HCT116 (cell line): ENCODE data around the gene ECEL1. TPM values are rescaled to one million over a fixed set of nuclear protein-coding genes. Genes with fewer than 3 reads are reported as not detected.
"Not testable (repeated sequence)": the region's sequence is repeated elsewhere in the genome, so short reads cannot be mapped to it uniquely, and the experiment has no call there.

Source experiments
- ATAC-seq: fragments of 200-7000 bp; cut with Tn5 transposase; 2 replicates; pipeline ENCODE4 v1.9.1; 2020; ENCODE audit warnings: mild to moderate bottlenecking, moderate library complexity
- BruUV-seq: library from RNA; stranded (reverse); fragments of 400-500 nt; replicated peaks from 2 replicates; lab custom pipeline; 2021; lab: Mats Ljungman, UMichigan
- CTCF ChIA-PET: fragments of 300-600 bp; sonication (Branson Sonifier 250); formaldehyde crosslinking; loops from one replicate; lab custom pipeline; 2021; ENCODE audit warnings: antibody characterized with exemption; lab: Charles Lee
- POLR2A ChIA-PET: fragments of 300-600, 350-600 bp; sonication (Branson Sonifier 250); formaldehyde crosslinking; loops from one replicate; lab custom pipeline; 2021; ENCODE audit warnings: antibody characterized with exemption; lab: Charles Lee
- RAD21 ChIA-PET, 2 experiments: fragments of 300-600 bp; sonication (Branson Sonifier 250); formaldehyde crosslinking; loops; one replicate each; lab custom pipeline; 2023; ENCODE audit warnings: low total read pairs in 2 of 2; ENCODE audit not compliant: uncharacterized antibody in 2 of 2, unreplicated experiment in 2 of 2, low non-redundant PET in 1 of 2; lab: Charles Lee
- DNase-seq: peaks from one replicate; pipeline ENCODE4 v3.0.0-alpha.2; 2010; ENCODE audit warnings: low read depth, low spot score
- H2AFZ ChIP-seq: fragments of 200-600 bp; shearing (Covaris generic), sonication (generic); 2 replicates; pipeline ENCODE4 v1.6.1; 2017; ENCODE audit warnings: low read depth, mixed run types, mixed read lengths, antibody characterized with exemption, low read length; ENCODE audit not compliant: poor library complexity, severe bottlenecking
- H3K27ac ChIP-seq: 2 replicates; pipeline ENCODE4 v1.5.1; 2012; ENCODE audit warnings: low read depth, low read length
- H3K27me3 ChIP-seq: fragments of 200-600 bp; sonication (generic); 2 replicates; pipeline ENCODE4 v1.6.1; 2016; ENCODE audit warnings: mixed run types, low read length, mixed read lengths; ENCODE audit not compliant: insufficient read depth
- H3K36me3 ChIP-seq, 2 experiments: fragments of 200-500 bp in 1 of 2; fragments of 200-600 bp in 1 of 2; sonication (Bioruptor generic) in 1 of 2; sonication (generic) in 1 of 2; 2 replicates each; pipeline versions ENCODE4 v1.5.1 to v1.6.1; 2014 to 2016; ENCODE audit warnings: low read length in 2 of 2, inconsistent platforms in 1 of 2, mixed read lengths in 1 of 2, mixed run types in 1 of 2; ENCODE audit not compliant: insufficient read depth in 2 of 2, control insufficient read depth in 1 of 2
- H3K4me1 ChIP-seq, 2 experiments: fragments of 200-600 bp in 1 of 2; sonication (generic) in 1 of 2; 2 replicates each; pipeline versions ENCODE4 v1.5.1 to v1.6.1; 2012 to 2017; ENCODE audit warnings: low read length in 2 of 2, inconsistent platforms in 1 of 2, mild to moderate bottlenecking in 1 of 2, mixed read lengths in 1 of 2, mixed run types in 1 of 2, moderate library complexity in 1 of 2; ENCODE audit not compliant: insufficient read depth in 2 of 2, control insufficient read depth in 1 of 2
- H3K4me2 ChIP-seq: fragments of 200-600 bp; sonication (generic); 2 replicates; pipeline ENCODE4 v1.6.1; 2017; ENCODE audit warnings: mixed run types, low read length, mixed read lengths
- H3K4me3 ChIP-seq, 2 experiments: fragments of 200-600 bp in 1 of 2; sonication (generic) in 1 of 2; replicated peaks in 1 of 2; 2 replicates each; pipeline ENCODE4 v1.5.1; 2011 to 2016; ENCODE audit warnings: low read length in 2 of 2, control low read depth in 1 of 2, low read depth in 1 of 2, mild to moderate bottlenecking in 1 of 2, mixed read lengths in 1 of 2, mixed run types in 1 of 2
- H3K79me2 ChIP-seq: fragments of 200-600 bp; sonication (generic); 2 replicates; pipeline ENCODE4 v1.6.1; 2017; ENCODE audit warnings: mild to moderate bottlenecking, mixed run types, low read length, moderate library complexity, mixed read lengths; ENCODE audit not compliant: insufficient read depth
- H3K9ac ChIP-seq: fragments of 200-600 bp; sonication (generic); 2 replicates; pipeline ENCODE4 v1.6.1; 2016; ENCODE audit warnings: low read length, mixed read lengths
- H3K9me2 ChIP-seq: fragments of 200-600 bp; sonication (generic), shearing (Covaris generic); 2 replicates; pipeline ENCODE4 v1.6.1; 2017; ENCODE audit warnings: mixed run types, mild to moderate bottlenecking, moderate library complexity; ENCODE audit not compliant: insufficient read depth
- H3K9me3 ChIP-seq, 2 experiments: fragments of 200-500 bp in 1 of 2; fragments of 200-600 bp in 1 of 2; sonication (Bioruptor generic) in 1 of 2; sonication (generic) in 1 of 2; 2 replicates each; pipeline ENCODE4 v1.6.1; 2014 to 2017; ENCODE audit warnings: low read length in 2 of 2, mixed read lengths in 2 of 2, inconsistent platforms in 1 of 2, low read depth in 1 of 2, mild to moderate bottlenecking in 1 of 2, mixed run types in 1 of 2, moderate library complexity in 1 of 2; ENCODE audit not compliant: control insufficient read depth in 1 of 2, insufficient read depth in 1 of 2
- H4K20me1 ChIP-seq: fragments of 200-600 bp; sonication (generic), shearing (Covaris generic); 2 replicates; pipeline ENCODE4 v1.6.1; 2017; ENCODE audit warnings: mixed run types, mild to moderate bottlenecking, moderate library complexity; ENCODE audit not compliant: insufficient read depth
- CBX3 ChIP-seq: IDR thresholded peaks from 2 replicates; pipeline ENCODE4 v1.6.1; 2012; ENCODE audit warnings: low read depth
- CEBPB ChIP-seq: IDR thresholded peaks from 2 replicates; pipeline ENCODE4 v1.6.1; 2012; ENCODE audit warnings: low read depth
- EGR1 ChIP-seq: IDR thresholded peaks from 2 replicates; pipeline ENCODE4 v1.6.1; 2012; ENCODE audit warnings: low read depth
- EZH2phosphoT487 ChIP-seq: fragments of 200-600 bp; IDR thresholded peaks from 2 replicates; pipeline ENCODE4 v1.6.1; 2018; ENCODE audit warnings: antibody characterized with exemption, borderline replicate concordance
- JUND ChIP-seq: IDR thresholded peaks from 2 replicates; pipeline ENCODE4 v1.6.1; 2012
- POLR2A ChIP-seq: IDR thresholded peaks from 2 replicates; pipeline ENCODE4 v1.7.0; 2011; ENCODE audit warnings: borderline replicate concordance; ENCODE audit not compliant: insufficient read depth, insufficient read length; ENCODE audit errors: extremely low read depth
- POLR2AphosphoS5 ChIP-seq: IDR thresholded peaks from 2 replicates; pipeline ENCODE4 v1.6.1; 2011; ENCODE audit warnings: mild to moderate bottlenecking, low read depth, low read length, moderate library complexity
- TCF7L2 ChIP-seq: IDR thresholded peaks from 2 replicates; pipeline ENCODE4 v1.7.0; 2011; ENCODE audit warnings: borderline replicate concordance, inconsistent platforms; ENCODE audit not compliant: insufficient read depth, insufficient read length; ENCODE audit errors: extremely low read depth
- intact Hi-C: fragments of 100-400 bp; cut with micrococcal nuclease; formaldehyde crosslinking; loops from 2 replicates; pipeline ENCODE4 v1.10.0; 2022
- total RNA-seq: library from RNA; stranded (reverse); gene quantifications from one replicate; pipeline ENCODE4 v1.2.1, GENCODE V29; 2021; ENCODE audit not compliant: unreplicated experiment
- TF ChIP-seq, protein P1 (sequence below): IDR thresholded peaks from 2 replicates; pipeline ENCODE4 v1.6.1; 2012
- TF ChIP-seq, protein P2 (sequence below): IDR thresholded peaks from 2 replicates; pipeline ENCODE4 v1.6.1; 2011; ENCODE audit warnings: mild to moderate bottlenecking, low read length, moderate library complexity; ENCODE audit not compliant: insufficient replicate concordance; ENCODE audit errors: extremely low read depth
- TF ChIP-seq, protein P3 (sequence below): IDR thresholded peaks from 2 replicates; pipeline ENCODE4 v1.6.1; 2012; ENCODE audit warnings: low read depth

ECEL1 gene
- total RNA-seq, 1 experiment from 2014 or later: not detected

DNA sequence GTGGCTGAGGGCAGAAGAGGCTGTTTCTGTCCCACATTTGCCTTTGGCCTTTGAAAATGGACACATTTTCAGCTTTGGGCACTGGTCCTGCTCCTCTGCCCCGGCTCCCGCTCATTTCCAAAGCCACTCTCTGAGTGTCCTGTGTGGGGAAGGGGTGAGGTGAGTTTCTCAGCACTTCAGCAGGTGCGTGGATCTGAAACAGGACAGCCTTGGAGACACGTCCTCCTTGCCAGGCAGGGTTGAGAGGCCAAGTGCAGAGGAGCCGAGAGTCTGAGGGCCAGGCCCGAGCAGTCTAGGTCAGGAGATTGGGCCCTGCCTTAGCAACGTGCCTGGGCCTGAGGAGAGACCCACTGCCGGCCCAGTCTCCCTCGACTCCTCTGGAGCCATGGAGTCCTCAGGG, 53.5 kb downstream of the ECEL1 start:
- H3K4me3 ChIP-seq: no peak overlapping the region
- H3K4me1 ChIP-seq: no peaks in the 10 kb centered on the region
- ATAC-seq (no peak), DNase-seq (no peak)
- RAD21 ChIA-PET: no interaction called here
- no peaks in the 10 kb centered on the region for H3K36me3 ChIP-seq
- no TSS peak for BruUV-seq
- intact Hi-C loops: no loop called here
- H2AFZ ChIP-seq: no peak overlapping the region
- no peaks in the 10 kb centered on the region for H3K79me2 ChIP-seq
- no peaks in the 10 kb centered on the region for H4K20me1 ChIP-seq
- H3K27me3 ChIP-seq: no peaks in the 10 kb centered on the region
- H3K9me2 ChIP-seq: no peaks in the 10 kb centered on the region
- POLR2A ChIA-PET: no interaction called here
- H3K9ac ChIP-seq: no peak overlapping the region
- no peak overlapping the region for H3K27ac ChIP-seq
- H3K9me3 ChIP-seq: no peaks in the 10 kb centered on the region
- H3K4me2 ChIP-seq: no peak overlapping the region
- CTCF ChIA-PET: no interaction called here
- TF ChIP-seq POLR2A: no peak
- no peak for TF ChIP-seq POLR2AphosphoS5
- TF ChIP-seq, protein P1, sequence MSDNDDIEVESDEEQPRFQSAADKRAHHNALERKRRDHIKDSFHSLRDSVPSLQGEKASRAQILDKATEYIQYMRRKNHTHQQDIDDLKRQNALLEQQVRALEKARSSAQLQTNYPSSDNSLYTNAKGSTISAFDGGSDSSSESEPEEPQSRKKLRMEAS: no peak
- TF ChIP-seq, protein P2, sequence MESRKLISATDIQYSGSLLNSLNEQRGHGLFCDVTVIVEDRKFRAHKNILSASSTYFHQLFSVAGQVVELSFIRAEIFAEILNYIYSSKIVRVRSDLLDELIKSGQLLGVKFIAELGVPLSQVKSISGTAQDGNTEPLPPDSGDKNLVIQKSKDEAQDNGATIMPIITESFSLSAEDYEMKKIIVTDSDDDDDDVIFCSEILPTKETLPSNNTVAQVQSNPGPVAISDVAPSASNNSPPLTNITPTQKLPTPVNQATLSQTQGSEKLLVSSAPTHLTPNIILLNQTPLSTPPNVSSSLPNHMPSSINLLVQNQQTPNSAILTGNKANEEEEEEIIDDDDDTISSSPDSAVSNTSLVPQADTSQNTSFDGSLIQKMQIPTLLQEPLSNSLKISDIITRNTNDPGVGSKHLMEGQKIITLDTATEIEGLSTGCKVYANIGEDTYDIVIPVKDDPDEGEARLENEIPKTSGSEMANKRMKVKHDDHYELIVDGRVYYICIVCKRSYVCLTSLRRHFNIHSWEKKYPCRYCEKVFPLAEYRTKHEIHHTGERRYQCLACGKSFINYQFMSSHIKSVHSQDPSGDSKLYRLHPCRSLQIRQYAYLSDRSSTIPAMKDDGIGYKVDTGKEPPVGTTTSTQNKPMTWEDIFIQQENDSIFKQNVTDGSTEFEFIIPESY: no peak
- no peak for TF ChIP-seq TCF7L2
- TF ChIP-seq, protein P3, sequence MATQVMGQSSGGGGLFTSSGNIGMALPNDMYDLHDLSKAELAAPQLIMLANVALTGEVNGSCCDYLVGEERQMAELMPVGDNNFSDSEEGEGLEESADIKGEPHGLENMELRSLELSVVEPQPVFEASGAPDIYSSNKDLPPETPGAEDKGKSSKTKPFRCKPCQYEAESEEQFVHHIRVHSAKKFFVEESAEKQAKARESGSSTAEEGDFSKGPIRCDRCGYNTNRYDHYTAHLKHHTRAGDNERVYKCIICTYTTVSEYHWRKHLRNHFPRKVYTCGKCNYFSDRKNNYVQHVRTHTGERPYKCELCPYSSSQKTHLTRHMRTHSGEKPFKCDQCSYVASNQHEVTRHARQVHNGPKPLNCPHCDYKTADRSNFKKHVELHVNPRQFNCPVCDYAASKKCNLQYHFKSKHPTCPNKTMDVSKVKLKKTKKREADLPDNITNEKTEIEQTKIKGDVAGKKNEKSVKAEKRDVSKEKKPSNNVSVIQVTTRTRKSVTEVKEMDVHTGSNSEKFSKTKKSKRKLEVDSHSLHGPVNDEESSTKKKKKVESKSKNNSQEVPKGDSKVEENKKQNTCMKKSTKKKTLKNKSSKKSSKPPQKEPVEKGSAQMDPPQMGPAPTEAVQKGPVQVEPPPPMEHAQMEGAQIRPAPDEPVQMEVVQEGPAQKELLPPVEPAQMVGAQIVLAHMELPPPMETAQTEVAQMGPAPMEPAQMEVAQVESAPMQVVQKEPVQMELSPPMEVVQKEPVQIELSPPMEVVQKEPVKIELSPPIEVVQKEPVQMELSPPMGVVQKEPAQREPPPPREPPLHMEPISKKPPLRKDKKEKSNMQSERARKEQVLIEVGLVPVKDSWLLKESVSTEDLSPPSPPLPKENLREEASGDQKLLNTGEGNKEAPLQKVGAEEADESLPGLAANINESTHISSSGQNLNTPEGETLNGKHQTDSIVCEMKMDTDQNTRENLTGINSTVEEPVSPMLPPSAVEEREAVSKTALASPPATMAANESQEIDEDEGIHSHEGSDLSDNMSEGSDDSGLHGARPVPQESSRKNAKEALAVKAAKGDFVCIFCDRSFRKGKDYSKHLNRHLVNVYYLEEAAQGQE: no peak
- no peak for TF ChIP-seq CBX3
- TF ChIP-seq JUND: no peak
- no peak for TF ChIP-seq EGR1
- no peak for TF ChIP-seq EZH2phosphoT487
- no peak for TF ChIP-seq CEBPB

DNA sequence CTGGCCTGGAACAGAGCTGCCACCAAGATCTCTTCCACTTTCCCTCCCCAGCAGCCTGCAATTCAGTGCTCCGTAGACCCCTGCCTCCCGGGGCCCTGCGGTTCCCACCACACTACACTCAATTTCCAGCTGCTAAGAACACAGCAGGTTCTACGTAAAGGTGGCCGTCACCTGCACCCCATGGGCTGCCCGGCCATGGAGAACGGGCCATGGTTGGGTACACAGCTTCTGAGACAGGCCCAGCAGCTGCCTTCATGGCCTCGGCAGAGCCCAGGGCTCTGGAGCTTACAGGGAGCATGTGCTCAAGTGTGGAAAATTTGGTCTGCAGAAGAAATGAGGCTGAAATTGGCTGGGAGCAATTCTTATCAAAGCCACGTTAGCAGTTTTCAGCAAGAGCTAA, 54.0 kb downstream of the ECEL1 start:
- CTCF ChIA-PET, H3K4me2 ChIP-seq, H3K9me3 ChIP-seq, H3K27me3 ChIP-seq, H3K9ac ChIP-seq, DNase-seq, intact Hi-C loops, H3K4me3 ChIP-seq, BruUV-seq, H3K27ac ChIP-seq, RAD21 ChIA-PET, POLR2A ChIA-PET, H3K4me1 ChIP-seq, H2AFZ ChIP-seq, H4K20me1 ChIP-seq, H3K9me2 ChIP-seq, H3K79me2 ChIP-seq, H3K36me3 ChIP-seq, ATAC-seq: not testable (repeated sequence)
